ENCODE results near the gene NCAN.
"Not testable (repeated sequence)": the region's sequence is repeated elsewhere in the genome, so short reads cannot be mapped to it uniquely, and the experiment has no call there.

Gene NCAN

GRCh38 chr19:19205416-19206410, 6.0 kb upstream of the NCAN start:
- TF ChIP-seq GATA1 (IDR thresholded peaks at IDR 0.05; ENCODE audit: low read depth, low read length) (no peak), POLR2A (IDR thresholded peaks at IDR 0.05; ENCODE audit: low read length) (no peak)
- DNase-seq, result no peak

- DNase-seq, result no peak
- no peak for TF ChIP-seq GATA1 (IDR thresholded peaks at IDR 0.05; ENCODE audit: low read depth, low read length)
- TF ChIP-seq POLR2A (IDR thresholded peaks at IDR 0.05; ENCODE audit: low read length), result no peak
Measured at GRCh38 chr19:19206938-19207337, 4.8 kb upstream of the NCAN start.

- TF ChIP-seq GATA1 (IDR thresholded peaks at IDR 0.05; ENCODE audit: low read depth, low read length), result no peak
- TF ChIP-seq POLR2A (IDR thresholded peaks at IDR 0.05; ENCODE audit: low read length), result no peak
Measured at GRCh38 chr19:19207637-19208572, 3.9 kb upstream of the NCAN start.

DNA sequence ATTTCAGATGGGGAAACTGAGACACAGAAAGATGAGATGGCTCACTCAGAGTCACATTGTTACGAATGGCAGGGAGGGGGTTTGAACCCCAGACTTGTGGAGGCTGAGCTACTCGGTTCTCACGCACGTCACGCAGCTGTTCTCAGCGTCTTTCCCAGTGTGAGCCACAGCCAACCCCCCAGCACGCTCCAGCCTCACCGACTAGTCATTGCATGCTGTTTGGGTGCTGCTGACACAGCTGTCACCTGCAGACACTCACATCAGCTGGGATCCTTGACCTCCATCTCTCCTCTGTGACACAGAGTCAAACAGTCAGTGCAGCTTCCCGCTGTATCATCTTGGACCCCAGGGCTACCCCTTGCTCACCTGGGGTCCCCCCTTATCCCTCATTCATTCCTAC, 2.4 kb upstream of the NCAN start:
- TF ChIP-seq POLR2A (IDR thresholded peaks at IDR 0.05; ENCODE audit: low read length), result no peak
- TF ChIP-seq GATA1 (IDR thresholded peaks at IDR 0.05; ENCODE audit: low read depth, low read length), result no peak
- DNase-seq, result no peak

More at GRCh38 chr19:19207637-19208572, 3.9 kb upstream of the NCAN start:
- peak; percentile 40 to 69 for DNase-seq

DNA sequence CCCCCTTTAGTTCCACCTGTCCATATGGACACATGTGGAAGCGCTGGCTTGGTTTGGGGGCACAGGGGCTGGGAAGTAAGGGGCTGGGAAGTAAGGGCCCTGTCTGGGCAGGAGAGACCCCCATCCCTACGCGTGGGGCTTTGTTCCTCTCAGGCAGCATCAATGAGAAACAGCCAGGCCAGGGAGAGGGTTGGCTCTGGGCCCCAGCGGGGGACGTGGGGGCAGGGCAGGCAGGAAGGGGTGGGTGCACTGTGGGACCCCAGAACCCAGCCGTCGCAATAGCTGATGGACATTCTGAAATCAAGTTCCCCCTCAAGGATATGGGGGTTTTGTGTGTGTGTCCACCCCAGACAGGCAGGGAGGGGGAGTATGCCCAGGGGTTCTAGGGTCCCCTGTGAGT, 1.2 kb downstream of the NCAN start:
- TF ChIP-seq GATA1 (IDR thresholded peaks at IDR 0.05; ENCODE audit: low read depth, low read length) (no peak), POLR2A (IDR thresholded peaks at IDR 0.05; ENCODE audit: low read length) (no peak)
- DNase-seq, result no peak

DNA sequence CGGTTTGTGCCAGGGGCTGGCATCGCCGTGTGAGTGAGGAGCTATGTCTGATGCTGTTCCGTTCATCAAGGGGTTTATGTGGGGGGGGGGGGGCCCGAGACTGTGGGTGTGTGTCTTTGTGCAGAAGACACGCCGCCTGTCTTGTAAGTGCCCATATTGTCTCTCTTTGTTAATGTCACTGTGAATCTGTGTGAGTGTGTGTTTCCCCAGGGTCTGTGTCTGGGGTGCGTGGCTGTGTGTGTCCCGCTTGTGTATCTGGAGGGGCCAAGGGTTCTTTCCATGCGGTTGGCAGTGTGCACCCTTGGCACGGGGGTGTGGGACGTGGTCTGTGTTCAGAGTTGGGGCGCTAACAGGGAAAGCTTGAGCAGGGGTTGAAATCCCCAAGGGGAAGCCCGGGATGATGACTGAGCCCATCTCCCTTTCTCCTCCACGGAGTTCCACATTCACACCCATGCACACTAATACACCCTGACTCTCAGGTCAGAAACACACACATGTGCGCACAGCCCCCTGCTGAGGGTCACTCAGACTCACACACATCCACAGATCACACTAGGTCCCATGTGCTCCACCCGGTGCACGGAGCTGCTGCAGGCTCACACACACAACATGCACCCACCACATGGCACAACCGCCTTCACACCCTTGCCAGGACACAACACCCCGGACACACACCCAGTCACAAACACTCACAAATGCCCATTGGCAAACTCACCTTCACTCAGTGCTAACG, 1.8 kb downstream of the NCAN start:
- no peak for TF ChIP-seq GATA1 (IDR thresholded peaks at IDR 0.05; ENCODE audit: low read depth, low read length)
- no peak for TF ChIP-seq POLR2A (IDR thresholded peaks at IDR 0.05; ENCODE audit: low read length)
- DNase-seq, result no peak

DNA sequence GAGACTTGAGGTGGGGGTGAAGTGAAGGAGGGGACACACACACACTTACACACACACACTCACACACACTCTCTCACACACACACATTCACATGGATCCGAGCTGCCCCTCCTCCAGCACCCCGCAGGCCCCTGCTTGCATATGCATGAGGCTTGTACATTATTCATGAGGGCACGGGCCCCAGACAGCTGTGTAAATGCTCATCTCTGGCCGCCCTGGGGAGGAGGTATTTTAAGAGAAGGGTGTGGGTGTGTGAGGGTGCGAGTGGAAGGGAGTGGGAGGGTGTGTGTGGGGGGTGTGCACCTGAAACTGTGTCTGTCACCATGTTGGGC, 2.4 kb downstream of the NCAN start:
- TF ChIP-seq GATA1 (IDR thresholded peaks at IDR 0.05; ENCODE audit: low read depth, low read length), result no peak
- TF ChIP-seq POLR2A (IDR thresholded peaks at IDR 0.05; ENCODE audit: low read length), result no peak
- DNase-seq, result no peak

- TF ChIP-seq POLR2A (IDR thresholded peaks at IDR 0.05; ENCODE audit: low read length), result no peak
- TF ChIP-seq GATA1 (IDR thresholded peaks at IDR 0.05; ENCODE audit: low read depth, low read length), result no peak
- DNase-seq, result peak; percentile 55 to 56
Measured at GRCh38 chr19:19214892-19215291, 3.1 kb downstream of the NCAN start.

DNA sequence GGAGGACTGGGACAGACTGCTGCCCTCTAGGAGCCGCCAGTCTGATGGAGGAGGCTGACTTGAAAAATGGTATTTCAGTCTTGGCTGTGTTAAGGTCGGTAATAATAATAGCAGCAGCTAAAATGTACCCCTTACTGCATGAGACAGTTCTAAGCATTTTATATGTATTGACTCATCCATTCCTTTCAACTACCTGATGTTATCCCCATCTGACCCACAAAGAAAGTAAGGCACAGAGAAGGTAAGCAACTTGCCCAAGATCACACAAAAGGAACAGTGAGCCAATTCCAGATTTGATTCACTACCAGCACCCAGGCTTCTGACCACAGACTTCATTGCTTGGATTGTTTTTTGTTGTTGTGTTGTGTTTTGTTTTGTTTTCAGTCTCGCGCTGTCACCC, 4.0 kb downstream of the NCAN start:
- no peak for TF ChIP-seq POLR2A (IDR thresholded peaks at IDR 0.05; ENCODE audit: low read length)
- TF ChIP-seq GATA1 (IDR thresholded peaks at IDR 0.05; ENCODE audit: low read depth, low read length), result no peak
- DNase-seq, result no peak

DNA sequence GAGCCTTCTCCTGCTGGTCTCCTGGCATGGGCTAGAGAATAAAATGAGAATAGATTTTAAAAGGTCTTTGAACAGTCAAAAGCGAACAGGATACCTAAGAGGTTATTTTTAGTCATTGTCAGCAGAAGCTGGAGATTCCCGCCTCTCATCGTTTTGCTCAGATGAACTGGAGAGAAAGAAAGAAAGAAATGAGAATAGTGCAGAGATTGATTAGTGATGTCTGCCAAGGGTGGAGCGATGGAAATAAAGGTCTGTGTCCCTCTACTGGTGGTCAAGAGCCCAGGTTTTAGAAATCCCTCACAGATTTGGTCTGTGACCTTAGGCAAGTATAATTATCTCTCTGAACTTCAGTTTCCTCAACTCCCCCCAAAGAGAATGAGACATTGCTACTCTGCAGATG, 5.3 kb downstream of the NCAN start:
- peak in 1 of 2 experiments; percentile 18 for DNase-seq
- TF ChIP-seq POLR2A (IDR thresholded peaks at IDR 0.05; ENCODE audit: low read length) (no peak), GATA1 (IDR thresholded peaks at IDR 0.05; ENCODE audit: low read depth, low read length) (no peak)

DNA sequence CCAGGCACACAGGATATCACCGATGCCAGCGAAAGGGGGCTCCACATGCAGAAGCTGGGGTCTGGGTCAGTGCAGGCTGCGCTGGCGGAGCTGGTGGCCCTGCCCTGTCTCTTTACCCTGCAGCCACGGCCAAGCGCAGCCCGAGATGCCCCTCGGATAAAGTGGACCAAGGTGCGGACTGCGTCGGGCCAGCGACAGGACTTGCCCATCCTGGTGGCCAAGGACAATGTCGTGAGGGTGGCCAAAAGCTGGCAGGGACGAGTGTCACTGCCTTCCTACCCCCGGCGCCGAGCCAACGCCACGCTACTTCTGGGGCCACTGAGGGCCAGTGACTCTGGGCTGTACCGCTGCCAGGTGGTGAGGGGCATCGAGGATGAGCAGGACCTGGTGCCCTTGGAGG, 7.2 kb downstream of the NCAN start:
- DNase-seq, result no peak
- TF ChIP-seq GATA1 (IDR thresholded peaks at IDR 0.05; ENCODE audit: low read depth, low read length) (no peak), POLR2A (IDR thresholded peaks at IDR 0.05; ENCODE audit: low read length) (no peak)

- not testable (repeated sequence) for DNase-seq
Measured at GRCh38 chr19:19221000-19221399, 9.2 kb downstream of the NCAN start.

GRCh38 chr19:19223060-19223459, 11.3 kb downstream of the NCAN start:
- TF ChIP-seq POLR2A (IDR thresholded peaks at IDR 0.05; ENCODE audit: low read length) (no peak), GATA1 (IDR thresholded peaks at IDR 0.05; ENCODE audit: low read depth, low read length) (no peak)
- DNase-seq, result no peak

- TF ChIP-seq POLR2A (IDR thresholded peaks at IDR 0.05; ENCODE audit: low read length) (no peak), GATA1 (IDR thresholded peaks at IDR 0.05; ENCODE audit: low read depth, low read length) (no peak)
- DNase-seq, result no peak
Measured at GRCh38 chr19:19223636-19224035, 11.9 kb downstream of the NCAN start.

All from erythroblast (primary cell).